Epithelial cell of alveolus of lung (primary cell): ENCODE data around the gene SHANK1. TPM values are rescaled to one million over a fixed set of nuclear protein-coding genes. Genes with fewer than 3 reads are reported as not detected.

ENCODE experiments used
- total RNA-seq: library from RNA; depleted of rRNA; stranded (reverse); fragments of >200 nt; gene quantifications from 2 replicates; pipeline ENCODE4 v1.2.1, GENCODE V29; 2015

The SHANK1 gene
- 6.7 and 7.8 TPM in 2 replicates for total RNA-seq

GRCh38 chr19:50719566-50719965, at the start of gene SHANK1:
SHANK1 (minus strand) TSS chr19:50719802; CDS start chr19:50716919, 2,883 bp downstream.

GRCh38 chr19:50723069-50723468, 3.5 kb upstream of the SHANK1 start, which contains the start of gene CLEC11A:
CLEC11A (plus strand) TSS chr19:50723364; CDS start chr19:50723526, 162 bp downstream.

GRCh38 chr19:50649433-50650391, 69.9 kb downstream of the SHANK1 start, which contains the start of gene C19orf81:
C19orf81 (plus strand) TSS chr19:50649445; CDS start chr19:50649445, 0 bp downstream.

GRCh38 chr19:50639121-50640112, 80.2 kb downstream of the SHANK1 start, which contains the start of gene SYT3:
SYT3 (minus strand) TSS chr19:50639881; CDS start chr19:50637411, 2,470 bp downstream.

Other genes with a start within 250 kb of the SHANK1 start
- gene EMC10, start 243.3 kb downstream of the SHANK1 start, total RNA-seq: 53.7 and 124 TPM in 2 replicates
- 0.24 and 0.52 TPM in 2 replicates for gene GARIN5A, start 243.0 kb downstream of the SHANK1 start, total RNA-seq
- gene JOSD2, start 208.6 kb downstream of the SHANK1 start, total RNA-seq: 57.5 and 61.9 TPM in 2 replicates
- gene ASPDH, start 205.9 kb downstream of the SHANK1 start, total RNA-seq: not detected in 2 replicates
- gene LRRC4B, start 151.4 kb downstream of the SHANK1 start, total RNA-seq: 0.39 and 1.6 TPM in 2 replicates
- gene SYT3, start 79.9 kb downstream of the SHANK1 start, total RNA-seq: 0.88 TPM in 1 of 2 replicates, not detected in the other
- gene C19orf81, start 70.4 kb downstream of the SHANK1 start, total RNA-seq: not detected in 2 replicates
- gene CLEC11A, start 3.6 kb upstream of the SHANK1 start, total RNA-seq: 124 and 227 TPM in 2 replicates
- gene GPR32, start 50.7 kb upstream of the SHANK1 start, total RNA-seq: not detected in 2 replicates
- not detected in 2 replicates for gene ACP4, start 70.6 kb upstream of the SHANK1 start, total RNA-seq
- not detected in 2 replicates for gene KLK1, start 104.0 kb upstream of the SHANK1 start, total RNA-seq
- not detected in 2 replicates for gene KLK15, start 113.8 kb upstream of the SHANK1 start, total RNA-seq
- not detected in 2 replicates for gene KLK3, start 135.1 kb upstream of the SHANK1 start, total RNA-seq
- not detected in 2 replicates for gene KLK2, start 153.6 kb upstream of the SHANK1 start, total RNA-seq
- gene KLK4, start 191.6 kb upstream of the SHANK1 start, total RNA-seq: not detected in 2 replicates
- gene KLK5, start 233.2 kb upstream of the SHANK1 start, total RNA-seq: not detected in 2 replicates
- not detected in 2 replicates for gene KLK6, start 249.8 kb upstream of the SHANK1 start, total RNA-seq